ENCODE data around the gene SENP1.

GRCh38 chr12:48018618-48018995 is 87.3 kb downstream of the SENP1 start:
- TF ChIP-seq POLR2A (IDR thresholded peaks at IDR 0.05) = no peak
- no peak for TF ChIP-seq CTCF (IDR thresholded peaks at IDR 0.05)

Data from prostate gland (tissue), 2 donors.